GM12865 (cell line): Measurements from ENCODE around the gene FKBP8.

ENCODE experiments used
- DNase-seq: peaks from one replicate; pipeline ENCODE4 v3.0.0; 2010; ENCODE audit warnings: low read depth
- H3K4me3 ChIP-seq: 2 replicates; pipeline ENCODE4 v1.5.1; 2011; ENCODE audit warnings: mild to moderate bottlenecking, low read depth, low read length, control low read depth
- CTCF ChIP-seq: IDR thresholded peaks from 2 replicates; pipeline ENCODE4 v1.5.1; 2011; ENCODE audit warnings: low read length, control low read depth, low read depth, inconsistent platforms; ENCODE audit not compliant: insufficient read depth; ENCODE audit errors: missing control alignments

FKBP8 gene

GRCh38 chr19:18510216-18510615 lies 33.2 kb downstream of the FKBP8 start:
- DNase-seq = no peak
- H3K4me3 ChIP-seq = no peak overlapping the region
- TF ChIP-seq CTCF = no peak

- no peak for DNase-seq
- no peak for TF ChIP-seq CTCF
- no peak overlapping the region for H3K4me3 ChIP-seq
Observed at GRCh38 chr19:18508585-18508984, 34.8 kb downstream of the FKBP8 start.

GRCh38 chr19:18507727-18508440 lies 35.5 kb downstream of the FKBP8 start:
- no peak overlapping the region for H3K4me3 ChIP-seq
- no peak for TF ChIP-seq CTCF
- DNase-seq = no peak

- no peak for TF ChIP-seq CTCF
- H3K4me3 ChIP-seq = no peak overlapping the region
- no peak for DNase-seq
Observed at GRCh38 chr19:18507021-18507726, 36.2 kb downstream of the FKBP8 start.

GRCh38 chr19:18506101-18506930 lies 37.1 kb downstream of the FKBP8 start:
- no peak for DNase-seq
- H3K4me3 ChIP-seq = no peak overlapping the region
- no peak for TF ChIP-seq CTCF

GRCh38 chr19:18504886-18505610 lies 38.3 kb downstream of the FKBP8 start:
- H3K4me3 ChIP-seq = no peak overlapping the region
- no peak for TF ChIP-seq CTCF
- no peak for DNase-seq
